ENCODE data around the gene TOR2A.
A peak's percentile ranks its signal among the peaks of the same experiment; 100 is the strongest.
"Not testable (repeated sequence)": the region's sequence is repeated elsewhere in the genome, so short reads cannot be mapped to it uniquely, and the experiment has no call there.

The TOR2A gene

DNA sequence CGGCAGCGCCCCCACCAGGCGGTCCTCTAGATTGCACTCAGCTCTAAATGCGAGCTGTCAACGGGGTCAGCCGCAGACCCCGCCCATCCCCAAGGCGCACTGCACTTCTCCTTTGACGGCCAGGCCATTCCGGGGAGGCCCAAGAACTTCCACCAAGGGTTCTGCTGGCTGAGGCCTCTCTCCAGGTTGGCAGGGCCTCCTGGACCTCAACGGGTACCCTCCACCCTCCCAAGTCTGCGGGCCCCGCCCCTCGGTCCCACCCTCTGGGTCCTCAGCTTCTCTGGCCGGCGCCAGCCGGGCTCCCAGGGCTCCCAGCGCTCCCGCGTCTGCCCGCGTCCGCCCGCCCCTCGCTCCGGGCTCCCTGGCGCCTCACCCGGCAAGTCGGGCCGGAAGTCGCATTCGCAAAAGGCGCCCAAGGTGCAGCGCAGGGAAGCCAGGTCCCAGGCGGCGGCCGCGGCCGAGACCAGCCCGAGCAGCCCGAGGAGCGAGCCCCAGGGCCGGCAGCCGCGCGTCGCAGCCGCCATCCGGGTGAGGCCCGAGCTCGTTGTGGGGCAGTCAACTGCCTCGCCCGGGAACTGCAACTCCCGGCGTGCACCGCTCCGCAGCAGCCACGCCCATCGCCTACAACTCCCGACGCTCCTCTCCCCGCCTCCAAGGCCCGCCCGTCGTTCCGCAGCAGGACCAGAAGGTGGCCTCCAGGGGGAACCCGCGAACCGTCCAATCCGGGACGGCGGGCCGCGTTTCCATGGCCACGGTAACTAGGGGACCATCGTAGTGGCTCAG is at the start of gene TOR2A:
Gene TOR2A (minus strand): TSS at position 548 of the 783 bp plus-strand sequence. CDS start 24 bp downstream, at position 524.
- peak; percentile 96 for DNase-seq

DNA sequence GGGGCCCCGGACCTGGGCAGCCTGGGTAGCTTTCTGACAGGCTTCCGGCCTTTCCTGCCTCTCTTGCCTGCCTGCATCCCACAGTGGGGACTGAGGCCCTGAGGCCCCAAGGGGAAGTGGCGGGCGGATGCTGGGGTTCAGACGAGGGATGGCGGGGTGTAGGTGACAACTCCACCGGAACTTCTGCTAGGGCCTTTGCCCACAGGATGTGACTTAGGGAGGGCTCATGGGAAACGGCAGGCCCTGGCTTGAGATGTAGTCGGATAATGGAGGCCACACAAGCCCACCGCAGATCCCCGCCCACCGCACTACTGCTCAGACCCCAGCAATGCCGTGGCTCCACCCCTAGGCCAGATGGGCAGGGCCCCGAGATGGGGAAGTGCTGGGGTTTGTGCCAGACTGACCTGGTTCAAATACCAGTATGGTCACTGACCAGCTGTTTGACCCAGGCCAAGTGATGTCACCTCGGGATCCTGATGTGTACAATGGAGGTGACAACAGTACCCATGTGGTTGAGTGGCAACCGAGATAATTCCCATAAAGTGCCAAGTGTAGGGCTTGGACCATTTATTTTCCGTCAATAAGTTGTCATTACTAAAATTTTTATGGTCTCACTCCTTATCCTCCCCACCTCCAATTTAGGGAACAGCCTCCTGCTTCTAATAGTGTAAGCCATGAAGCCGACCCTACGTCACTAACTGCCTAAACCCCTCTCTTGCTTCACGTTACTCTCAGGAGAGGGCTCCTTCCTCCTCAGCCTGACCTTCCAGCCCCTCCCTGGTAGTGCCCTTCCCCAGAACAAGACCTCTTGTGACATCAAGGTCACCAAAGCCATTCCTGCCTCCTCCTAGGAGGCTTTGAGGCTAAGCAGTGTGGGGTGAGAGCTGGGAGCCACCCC is 48.3 kb upstream of the TOR2A start:
- peak; percentile 69 for DNase-seq

DNA sequence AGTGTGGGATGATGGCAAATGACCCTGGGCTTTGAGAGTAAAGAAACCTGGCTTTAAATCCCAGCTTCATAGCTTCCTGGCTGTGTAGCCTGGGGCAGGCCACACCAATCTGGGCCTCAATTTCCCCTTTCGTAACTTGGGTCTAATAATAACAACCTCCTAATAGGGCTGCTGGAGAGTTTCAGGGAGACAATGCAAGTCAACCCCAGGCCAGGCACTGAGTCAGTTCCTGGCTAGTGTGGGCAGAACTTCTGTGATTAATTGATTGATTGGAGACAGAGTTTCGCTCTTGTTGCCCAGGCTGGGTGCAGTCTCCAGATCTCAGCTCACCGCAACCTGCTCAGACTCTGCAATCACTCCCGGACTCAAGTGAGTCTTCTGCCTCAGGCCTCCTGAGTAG is 46.7 kb upstream of the TOR2A start:
- no peak for DNase-seq

DNA sequence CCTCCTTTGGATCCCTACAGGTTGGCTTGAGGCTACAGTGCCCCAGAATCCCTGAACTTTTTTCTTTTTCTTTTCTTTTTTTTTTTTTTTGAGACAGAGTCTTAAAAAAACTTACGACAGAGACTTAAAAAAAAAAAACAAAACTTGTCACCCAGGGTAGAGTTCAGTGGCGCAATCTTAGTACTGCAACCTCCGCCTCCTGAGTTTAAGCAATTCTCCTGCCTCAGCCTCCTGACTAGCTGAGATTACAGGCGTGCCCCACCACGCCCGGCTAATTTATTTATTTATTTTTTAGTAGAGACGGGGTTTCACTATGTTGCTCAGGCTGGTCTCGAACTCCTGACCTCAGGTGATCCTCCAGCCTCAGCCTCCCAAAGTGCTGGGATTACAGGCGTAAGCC is 45.8 kb upstream of the TOR2A start:
- not testable (repeated sequence) for DNase-seq

DNA sequence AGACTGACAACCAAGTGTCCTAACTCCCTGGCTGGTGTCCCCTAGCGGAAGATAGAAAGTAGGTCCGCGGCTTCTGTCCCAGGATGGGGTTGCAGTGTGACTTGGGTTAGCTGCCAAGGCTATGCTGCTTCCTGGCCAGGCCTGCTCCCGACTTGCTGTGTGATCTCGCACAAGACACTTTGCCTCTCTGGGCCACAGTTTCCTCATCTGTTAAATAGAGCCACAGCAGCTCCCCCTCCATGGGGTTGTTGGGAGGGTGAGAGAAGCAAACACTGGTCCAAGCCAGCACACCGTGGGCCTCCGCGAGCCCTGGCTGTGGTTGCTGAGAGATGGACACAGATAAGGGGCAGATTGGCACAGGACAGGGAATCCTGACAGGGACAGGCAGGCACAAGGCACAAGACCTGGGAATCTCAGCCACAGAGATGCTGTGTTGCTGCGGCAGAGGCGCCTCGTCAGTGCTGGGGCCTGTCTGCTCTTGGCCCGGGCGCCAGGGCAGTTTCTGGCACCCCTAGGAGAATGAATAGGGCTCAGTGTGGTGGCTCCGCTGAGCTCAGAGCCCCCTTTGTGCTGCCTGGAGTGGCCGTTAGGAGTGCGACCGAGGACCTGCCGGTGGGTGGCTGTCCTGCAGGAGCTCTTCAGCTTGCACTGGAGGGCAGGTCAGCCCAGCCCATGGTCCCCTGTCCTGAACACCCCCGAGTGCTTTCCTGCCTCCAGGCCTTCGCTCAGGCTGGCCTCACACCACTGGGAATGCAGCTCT is 45.2 kb upstream of the TOR2A start:
- DNase-seq, result no peak

DNA sequence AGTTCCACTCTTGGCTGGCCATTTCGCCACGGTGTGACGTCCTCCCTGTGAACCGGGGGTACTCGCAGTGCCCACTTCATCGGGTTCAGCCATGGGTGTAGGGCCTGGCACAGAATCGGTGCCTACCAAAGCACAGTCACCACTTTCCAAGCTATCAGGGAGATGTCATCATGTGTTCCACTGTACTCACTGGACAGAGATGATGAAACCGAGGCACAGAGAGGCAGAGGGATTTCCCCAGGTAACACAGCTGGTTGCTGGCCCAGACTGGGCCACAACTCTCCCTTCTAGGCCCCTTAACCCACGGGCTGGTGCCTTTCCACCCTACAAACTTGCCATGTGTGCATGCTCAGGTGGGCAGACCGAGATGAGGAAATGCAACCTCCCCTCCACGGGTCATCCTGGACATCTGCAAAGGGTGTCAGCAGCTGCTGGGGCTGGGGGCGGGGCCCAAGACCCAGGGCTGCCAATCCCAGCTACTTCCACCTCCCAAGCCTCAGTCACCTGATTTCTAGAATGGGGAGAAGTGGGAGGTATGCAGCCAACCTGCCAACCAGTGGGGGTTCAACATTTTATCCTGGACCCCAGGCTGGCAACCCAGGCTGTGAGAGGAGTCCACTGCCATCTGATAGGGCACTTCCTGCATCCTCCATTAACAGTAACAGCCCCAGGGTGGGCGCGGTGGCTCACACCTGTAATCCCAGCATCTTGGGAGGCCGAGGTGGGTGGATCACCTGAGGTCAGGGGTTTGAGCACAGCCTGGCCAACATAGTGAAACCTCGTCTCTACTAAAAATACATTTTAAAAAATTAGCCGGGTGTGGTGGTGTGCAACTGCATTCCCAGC is 44.3 kb upstream of the TOR2A start:
- no peak for DNase-seq

DNA sequence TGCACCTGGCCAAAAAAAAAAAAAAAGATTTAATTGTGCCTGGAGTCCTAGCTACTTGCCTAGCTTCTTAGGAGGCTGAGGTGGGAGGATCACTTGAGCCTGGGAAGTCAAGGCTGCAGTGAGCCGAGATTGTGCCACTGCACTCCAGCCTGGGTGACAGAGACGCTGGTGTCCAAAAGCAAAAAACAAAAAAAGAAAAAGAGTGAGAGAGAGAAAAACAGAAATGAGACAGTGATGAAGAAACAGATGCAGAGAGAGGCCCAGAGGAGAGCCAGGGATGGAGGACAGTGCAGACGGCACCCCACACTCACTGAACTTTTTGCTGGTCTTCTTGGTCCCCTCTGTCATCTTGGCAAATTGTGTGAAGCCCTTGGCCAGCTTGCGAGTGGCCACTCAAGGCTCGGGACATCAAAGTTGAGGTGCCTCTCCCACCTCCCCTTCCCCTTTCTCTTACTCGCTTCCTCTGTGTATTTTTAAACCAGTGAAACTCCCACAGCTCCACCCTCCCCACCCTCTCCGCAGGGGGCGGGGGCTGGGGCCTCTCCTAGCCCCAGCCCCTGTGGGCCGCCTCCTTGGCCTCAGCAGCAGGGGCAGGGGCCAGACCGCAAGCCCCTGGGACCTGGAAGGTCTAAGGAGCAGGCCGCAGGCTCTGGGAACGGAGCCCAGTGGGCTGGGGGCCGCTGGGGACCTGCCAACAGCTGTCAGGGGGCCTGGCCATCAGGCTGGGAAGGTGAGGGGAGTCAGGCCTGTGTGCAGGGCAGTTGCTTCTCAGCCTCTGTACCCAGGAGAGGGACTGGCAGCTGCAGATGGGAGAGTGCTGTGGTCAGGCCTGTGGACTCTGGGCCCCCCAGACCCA is 43.4 kb upstream of the TOR2A start, which contains the start of gene SH2D3C:
Gene SH2D3C (minus strand): TSS at position 387 of the 856 bp plus-strand sequence. CDS start 39 bp downstream, at position 348.
- peak; percentile 44 for DNase-seq

DNA sequence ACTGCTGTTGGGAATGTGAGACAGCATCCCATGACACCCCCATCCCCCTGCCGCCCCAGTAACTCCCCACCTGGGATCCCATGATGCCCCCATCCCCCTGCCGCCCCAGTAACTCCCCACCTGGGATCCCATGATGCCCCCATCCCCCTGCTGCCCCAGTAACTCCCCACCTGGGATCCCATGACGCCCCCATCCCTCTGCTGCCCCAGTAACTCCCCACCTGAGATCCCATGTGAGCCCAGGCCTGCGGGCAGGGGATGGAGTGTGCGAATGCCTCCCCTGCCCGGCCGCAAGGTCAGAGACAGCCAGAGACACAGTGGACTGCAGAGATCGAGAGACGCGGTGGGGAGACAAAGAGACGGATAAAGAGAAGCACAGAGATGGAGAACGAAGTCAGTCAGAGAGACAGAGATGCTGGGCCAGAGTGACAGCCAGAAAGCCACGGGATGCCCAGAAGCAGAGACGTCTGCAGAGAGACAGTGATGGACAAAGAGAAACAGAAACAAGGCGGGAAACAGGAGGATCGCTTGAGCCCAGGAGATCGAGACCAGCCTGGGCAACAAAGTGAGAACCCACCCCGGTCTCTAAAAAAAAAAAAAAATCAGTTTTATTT is 42.4 kb upstream of the TOR2A start:
- DNase-seq, result no peak

DNA sequence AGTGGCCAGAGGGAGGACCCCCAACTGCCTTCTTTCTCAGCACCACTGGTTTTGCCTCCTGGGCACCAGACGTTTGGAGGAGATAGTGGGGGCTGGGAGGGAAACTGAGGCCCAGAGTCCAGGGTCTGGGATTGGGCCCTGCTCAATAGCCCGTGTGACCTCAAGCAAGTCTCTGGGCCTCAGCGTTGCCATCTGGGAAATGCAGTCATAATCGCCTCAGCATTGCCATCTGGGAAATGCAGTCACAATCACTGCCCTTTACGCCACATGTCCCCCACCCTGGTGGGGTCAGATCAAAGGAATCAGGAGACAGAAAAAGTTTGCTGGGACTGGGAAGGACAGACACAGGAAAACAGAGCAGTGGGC is 41.8 kb upstream of the TOR2A start:
- DNase-seq, result no peak

DNA sequence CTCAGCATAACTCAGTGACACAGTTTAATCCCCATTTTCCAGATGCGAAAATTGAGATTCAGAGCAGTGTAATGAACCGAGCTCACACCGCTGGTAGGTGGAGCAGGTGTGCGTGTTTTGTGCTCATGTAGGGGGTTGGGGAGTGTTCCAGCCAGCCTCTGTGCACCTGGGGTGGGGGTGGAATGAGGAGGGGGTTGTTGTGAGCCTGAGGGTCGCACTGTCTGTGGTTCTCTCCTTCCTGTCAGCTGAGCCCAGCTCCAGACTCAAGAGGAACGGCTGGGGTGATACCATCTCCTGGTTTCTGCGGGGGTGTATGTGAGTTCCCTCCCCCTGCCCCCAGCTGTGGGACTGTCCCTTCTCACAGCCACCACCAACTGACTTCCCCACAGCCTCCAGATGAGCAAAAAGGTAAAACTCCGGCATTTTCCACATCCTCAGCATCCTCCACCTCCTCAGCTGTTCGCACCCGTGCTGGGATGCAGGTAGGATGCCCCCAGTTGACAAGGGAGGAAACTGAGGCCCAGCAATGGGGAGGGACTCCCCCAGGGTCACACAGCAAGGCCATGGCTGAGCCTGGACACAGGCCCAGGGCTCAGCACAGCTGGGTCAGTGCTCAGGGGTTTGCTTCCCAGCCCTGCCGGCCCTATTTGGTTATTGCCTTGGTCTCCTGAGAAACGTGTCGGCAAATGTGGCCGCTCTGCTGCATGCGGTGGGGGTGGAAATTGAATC is 41.3 kb upstream of the TOR2A start:
- peak; percentile 73 for DNase-seq

DNA sequence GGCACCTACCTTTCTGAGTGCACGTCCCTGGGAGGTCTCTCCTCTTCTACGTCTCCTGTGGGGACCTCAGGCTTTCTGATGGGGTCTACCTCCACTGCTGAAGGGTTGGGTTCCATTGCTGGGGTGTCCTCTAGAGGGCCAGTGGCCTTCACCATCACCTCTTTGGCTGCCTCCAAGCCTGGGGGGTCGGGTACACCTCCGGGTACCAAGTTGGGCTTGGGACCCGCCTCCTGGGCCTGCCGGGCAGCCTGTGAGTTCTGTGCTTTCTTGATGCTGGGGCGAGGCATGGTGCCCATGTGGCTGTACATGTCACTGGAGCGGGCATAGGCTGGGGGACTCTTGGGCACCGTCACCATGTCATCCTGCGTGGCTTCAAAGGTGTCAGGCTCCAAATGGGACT is 38.9 kb upstream of the TOR2A start:
- DNase-seq, result no peak

DNA sequence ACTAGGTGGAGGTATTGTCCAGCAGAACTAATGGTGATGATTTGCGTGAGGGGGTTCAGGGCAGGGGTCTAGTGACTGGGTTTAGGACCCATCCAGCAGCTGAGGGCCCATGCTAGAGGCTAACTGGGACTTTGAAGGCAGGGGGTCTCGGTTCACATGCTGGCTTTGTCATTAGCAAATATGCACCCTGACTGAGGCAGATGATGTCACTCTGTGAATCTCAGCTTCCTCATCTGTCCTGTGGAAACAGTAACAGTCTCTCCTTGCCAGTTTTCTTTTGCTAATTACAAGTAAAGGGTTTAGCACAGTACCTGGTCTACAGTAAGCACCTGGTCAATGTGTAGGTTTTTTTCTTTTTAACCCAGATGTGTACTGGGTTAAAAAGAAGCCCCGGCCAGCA is 38.2 kb upstream of the TOR2A start:
- DNase-seq, result no peak

DNA sequence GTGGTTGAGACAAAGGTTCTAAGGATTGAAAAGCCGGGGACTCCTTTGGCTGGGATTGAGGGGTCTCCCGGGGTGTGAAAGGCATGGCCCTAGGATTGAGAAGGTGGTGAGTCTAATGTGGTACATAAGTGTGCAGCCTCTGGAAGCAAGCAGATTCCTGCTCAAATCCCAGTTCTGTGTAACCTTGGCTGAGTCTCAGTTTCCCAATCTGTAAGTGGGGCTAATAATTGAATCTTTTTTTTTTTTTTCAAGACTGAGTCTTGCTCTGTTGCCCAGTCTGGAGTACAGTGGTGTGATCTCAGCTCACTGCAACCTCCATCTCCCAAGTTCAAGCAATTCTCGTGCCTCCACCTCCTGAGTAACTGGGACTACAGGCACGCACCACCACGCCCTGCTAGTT is 37.5 kb upstream of the TOR2A start:
- DNase-seq, result no peak

DNA sequence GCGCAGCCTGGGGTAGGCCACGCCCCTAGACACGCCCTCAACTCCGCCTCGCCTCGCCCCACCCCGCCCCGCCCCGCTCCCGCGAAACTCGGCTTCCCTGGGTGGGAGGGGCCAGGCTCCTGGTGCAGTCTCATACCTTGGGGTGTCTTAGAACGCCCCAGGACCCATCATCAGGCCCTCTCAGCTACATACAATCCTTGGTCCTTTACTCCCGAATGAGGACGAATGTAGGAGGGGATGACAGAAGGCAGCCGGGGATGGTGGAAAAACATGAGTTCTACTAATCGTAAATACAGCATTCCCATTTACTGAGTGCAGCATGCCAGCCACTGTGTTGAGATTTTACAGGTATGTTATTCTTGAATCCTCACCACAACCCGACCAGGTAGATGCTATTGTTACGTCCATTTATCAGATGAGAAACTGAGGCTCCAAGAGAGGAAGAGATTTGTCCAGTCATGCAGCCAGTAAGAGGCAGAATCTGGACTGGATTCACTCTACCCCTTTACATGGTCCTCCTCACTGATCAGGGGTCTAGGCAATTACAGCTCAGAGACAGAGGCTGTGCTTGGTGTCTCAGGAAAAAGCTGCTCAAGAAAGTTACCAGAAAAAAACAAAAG is 36.6 kb upstream of the TOR2A start:
- no peak for DNase-seq

DNA sequence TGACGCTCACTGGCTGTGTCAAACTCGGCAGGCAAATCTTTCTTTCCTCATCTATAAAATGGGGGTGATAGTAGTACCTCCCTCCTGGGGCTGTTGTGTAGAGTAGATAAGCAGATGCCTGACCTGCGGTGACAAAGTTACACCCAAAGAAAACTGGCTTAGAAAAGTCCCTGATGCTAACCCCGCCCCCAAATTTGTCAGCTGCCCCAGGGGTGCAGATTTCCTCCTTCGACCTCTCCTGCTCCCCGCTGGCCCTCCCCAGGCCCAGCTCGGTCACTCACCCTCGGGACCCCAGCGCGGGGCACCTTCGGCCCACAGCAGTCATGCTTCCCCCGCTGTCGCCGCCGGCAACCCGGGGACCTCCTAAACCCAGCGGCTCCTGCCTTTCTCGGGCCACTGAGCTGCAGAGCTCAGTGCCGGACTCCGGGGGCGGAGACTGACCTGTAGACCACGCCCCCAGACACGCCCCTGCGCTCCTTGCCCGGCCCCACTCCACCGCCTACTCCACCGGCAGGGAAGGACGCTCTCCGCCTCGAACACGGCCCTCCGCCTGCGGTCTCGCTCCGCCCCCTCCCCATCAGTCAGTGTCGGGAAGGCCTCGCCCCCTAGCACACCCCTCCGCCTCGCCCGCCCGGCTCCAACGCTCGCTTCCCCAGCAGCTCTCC is 35.9 kb upstream of the TOR2A start:
- DNase-seq, result peak; percentile 94

DNA sequence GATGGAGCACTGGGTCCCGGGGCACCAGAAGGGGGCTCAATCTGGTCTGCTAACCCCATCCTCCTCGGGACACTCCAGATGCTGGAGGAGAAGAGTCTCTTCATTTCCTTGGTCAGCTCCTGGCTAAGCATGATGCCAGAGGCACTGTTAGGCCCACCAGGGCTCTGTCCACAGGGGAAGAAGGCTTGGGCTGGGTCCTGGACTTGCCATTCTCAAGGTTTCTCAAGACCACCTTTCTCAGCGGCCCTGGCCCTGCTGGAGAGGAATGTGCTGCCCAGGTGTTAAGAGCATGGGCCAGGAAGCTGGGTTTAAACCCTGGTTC is 35.5 kb upstream of the TOR2A start:
- no peak for DNase-seq

DNA sequence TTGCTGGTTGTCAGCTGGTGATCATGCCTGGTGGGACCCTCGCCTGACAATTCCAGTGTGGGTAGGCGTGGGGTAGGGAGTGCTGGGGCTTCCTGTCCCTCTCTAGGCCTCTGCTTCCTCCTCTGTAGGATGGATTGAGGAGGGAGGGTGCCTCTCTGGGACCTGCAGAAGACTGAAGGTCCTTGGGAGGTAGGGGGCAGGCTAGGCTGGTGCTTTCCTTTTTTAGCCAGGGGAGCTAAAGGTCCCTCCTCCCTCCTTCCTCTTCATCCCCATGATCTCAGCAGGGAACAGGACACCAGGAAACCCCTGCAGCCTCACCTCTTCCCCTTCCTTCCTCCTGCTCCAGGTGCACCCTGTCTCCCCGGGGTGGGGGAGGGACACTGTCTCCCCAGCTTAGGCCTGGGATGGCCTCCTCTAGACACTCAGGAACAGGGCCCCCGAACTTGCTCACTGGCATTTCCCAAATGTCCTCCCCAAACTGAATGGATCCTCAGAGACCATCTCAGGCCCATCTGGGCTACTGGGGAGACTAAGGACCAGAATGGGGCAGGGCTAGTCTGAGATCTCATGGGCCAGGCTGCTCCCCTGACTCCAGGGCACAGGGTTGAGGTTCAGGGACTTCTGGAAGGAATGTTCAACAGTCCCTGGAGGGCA is 35.0 kb upstream of the TOR2A start:
- no peak for DNase-seq

DNA sequence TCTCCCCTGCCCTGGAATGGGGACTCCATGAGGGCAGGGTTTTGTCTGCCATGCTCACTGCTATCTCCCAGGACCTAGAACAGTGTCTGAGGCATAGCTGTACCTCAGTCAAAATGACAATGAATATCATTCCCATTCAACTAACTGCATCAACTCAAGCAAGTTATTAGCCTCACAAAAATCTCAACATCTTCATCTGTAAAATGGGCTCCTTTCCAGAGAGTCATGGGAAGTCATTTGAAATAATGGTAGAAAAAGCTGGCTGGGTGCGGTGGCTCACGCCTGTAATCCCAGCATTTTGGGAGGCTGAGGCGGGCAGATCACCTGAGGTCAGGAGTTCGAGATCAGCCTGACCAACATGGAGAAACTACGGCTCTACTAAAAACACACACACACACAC is 34.0 kb upstream of the TOR2A start:
- DNase-seq, result no peak

DNA sequence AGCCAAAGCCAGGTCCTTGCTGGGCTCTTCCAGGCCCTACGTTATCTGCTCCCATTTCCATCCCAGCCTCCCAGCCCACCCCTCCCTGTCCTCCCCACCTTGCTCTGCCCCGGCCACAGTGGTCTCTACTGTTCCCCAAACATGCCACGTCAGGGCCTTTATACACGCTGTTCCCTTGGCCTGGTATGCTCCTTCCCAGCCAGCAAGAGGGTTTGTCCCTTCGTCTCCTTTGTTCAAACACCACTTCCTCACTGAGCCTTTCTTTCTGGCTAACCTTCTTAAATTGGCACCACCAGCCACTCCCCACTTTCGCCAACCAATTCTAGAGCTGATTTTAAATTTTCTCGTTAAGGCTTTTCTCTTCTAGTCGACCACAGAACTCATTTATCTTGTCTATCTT is 33.6 kb upstream of the TOR2A start:
- DNase-seq, result no peak
